GM20000 (cell line): ENCODE results near the gene SPRED1.

Experiments
- DNase-seq: peaks from one replicate; pipeline ENCODE4 v3.0.0; 2012; ENCODE audit warnings: low spot score
- CTCF ChIP-seq: IDR thresholded peaks from 2 replicates; pipeline ENCODE4 v1.5.1; 2012; ENCODE audit warnings: mild to moderate bottlenecking, control low read depth; ENCODE audit errors: extremely low read depth, missing control alignments

Gene SPRED1

GRCh38 chr15:38369936-38370478, 117.4 kb downstream of the SPRED1 start:
- no peak for DNase-seq
- no peak for TF ChIP-seq CTCF

- TF ChIP-seq CTCF = no peak
- DNase-seq = no peak
Measured at GRCh38 chr15:38373016-38373415, 120.4 kb downstream of the SPRED1 start.

- no peak for TF ChIP-seq CTCF
- DNase-seq = no peak
Measured at GRCh38 chr15:38374029-38374428, 121.4 kb downstream of the SPRED1 start.

- TF ChIP-seq CTCF = no peak
- DNase-seq = no peak
Measured at GRCh38 chr15:38374556-38374955, 121.9 kb downstream of the SPRED1 start.

GRCh38 chr15:38376081-38376480, 123.4 kb downstream of the SPRED1 start:
- TF ChIP-seq CTCF = no peak
- DNase-seq = no peak

GRCh38 chr15:38377636-38378035, 125.0 kb downstream of the SPRED1 start:
- no peak for TF ChIP-seq CTCF
- no peak for DNase-seq

GRCh38 chr15:38378161-38378560, 125.5 kb downstream of the SPRED1 start:
- DNase-seq = no peak
- TF ChIP-seq CTCF = no peak
